Liver (tissue), 9 donors: ENCODE data around the gene ZNF546. TPM values are rescaled to one million over a fixed set of nuclear protein-coding genes. Genes with fewer than 3 reads are reported as not detected.
A peak's percentile ranks its signal among the peaks of the same experiment; 100 is the strongest.

Source experiments
- DNase-seq: peaks from one replicate; pipeline ENCODE4 v3.0.0-alpha.2; 2017; ENCODE audit warnings: low spot score
- H3K27ac ChIP-seq, 2 donors: one replicate each; pipeline ENCODE4 v1.7.0; 2013; ENCODE audit warnings: inconsistent platforms in 2 of 2, low read length in 2 of 2, control low read depth in 1 of 2, low read depth in 1 of 2, mild to moderate bottlenecking in 1 of 2
- H3K27me3 ChIP-seq, 4 donors: one replicate each; pipeline versions ENCODE4 v1.6.1 to v1.7.0; 2013; ENCODE audit warnings: low read length in 3 of 4, inconsistent platforms in 1 of 4, mild to moderate bottlenecking in 1 of 4, moderate library complexity in 1 of 4; ENCODE audit not compliant: control insufficient read depth in 4 of 4, insufficient read depth in 4 of 4
- H3K36me3 ChIP-seq, 4 donors: one replicate each; pipeline versions ENCODE4 v1.6.1 to v1.7.0; 2013; ENCODE audit warnings: low read length in 3 of 4, mild to moderate bottlenecking in 3 of 4, low read depth in 1 of 4, moderate library complexity in 1 of 4; ENCODE audit not compliant: control insufficient read depth in 4 of 4, insufficient read depth in 3 of 4
- H3K4me1 ChIP-seq, 4 donors: one replicate each; pipeline versions ENCODE4 v1.6.1 to v1.7.0; 2013; ENCODE audit warnings: low read length in 3 of 4, mild to moderate bottlenecking in 3 of 4, moderate library complexity in 1 of 4; ENCODE audit not compliant: control insufficient read depth in 4 of 4, insufficient read depth in 4 of 4
- H3K4me3 ChIP-seq, 3 donors: one replicate each; pipeline versions ENCODE4 v1.6.1 to v1.7.0; 2013; ENCODE audit warnings: low read length in 3 of 3, control low read depth in 1 of 3, low read depth in 1 of 3, mild to moderate bottlenecking in 1 of 3
- H3K9ac ChIP-seq, 2 donors: one replicate each; pipeline ENCODE4 v1.7.0; 2013; ENCODE audit warnings: low read length in 2 of 2, mild to moderate bottlenecking in 2 of 2, moderate library complexity in 2 of 2, control low read depth in 1 of 2, low read depth in 1 of 2
- H3K9me3 ChIP-seq, 4 donors: one replicate each; pipeline versions ENCODE4 v1.6.1 to v1.7.0; 2013; ENCODE audit warnings: low read length in 3 of 4; ENCODE audit not compliant: control insufficient read depth in 4 of 4
- EGR1 ChIP-seq, 2 donors: IDR thresholded peaks; 2 replicates each; pipeline ENCODE4 v1.6.1; 2016 to 2018; ENCODE audit warnings: antibody characterized with exemption in 2 of 2, low read depth in 2 of 2
- FOXA1 ChIP-seq: IDR thresholded peaks from 2 replicates; pipeline ENCODE4 v1.6.1; 2016; ENCODE audit warnings: antibody characterized with exemption
- FOXA2 ChIP-seq: IDR thresholded peaks from 2 replicates; pipeline ENCODE4 v1.6.1; 2016; ENCODE audit warnings: antibody characterized with exemption
- GABPA ChIP-seq, 2 donors: IDR thresholded peaks in 1 of 2; conservative IDR thresholded peaks in 1 of 2; 2 replicates each; pipeline ENCODE4 v1.6.1; 2016; ENCODE audit warnings: antibody characterized with exemption in 2 of 2, mild to moderate bottlenecking in 1 of 2, moderate library complexity in 1 of 2
- HNF4A ChIP-seq, 2 donors: conservative IDR thresholded peaks; 2 replicates each; pipeline ENCODE4 v1.6.1; 2016; ENCODE audit warnings: antibody characterized with exemption in 2 of 2, mild to moderate bottlenecking in 2 of 2
- HNF4G ChIP-seq: IDR thresholded peaks from 2 replicates; pipeline ENCODE4 v1.6.1; 2016; ENCODE audit warnings: antibody characterized with exemption
- JUND ChIP-seq, 2 donors: IDR thresholded peaks; 2 replicates each; pipeline ENCODE4 v1.6.1; 2016; ENCODE audit warnings: antibody characterized with exemption in 2 of 2
- NR2F2 ChIP-seq: IDR thresholded peaks from 2 replicates; pipeline ENCODE4 v1.6.1; 2016; ENCODE audit warnings: antibody characterized with exemption
- RAD21 ChIP-seq, 2 donors: IDR thresholded peaks; 2 replicates each; pipeline ENCODE4 v1.6.1; 2016; ENCODE audit warnings: antibody characterized with exemption in 2 of 2, mild to moderate bottlenecking in 2 of 2
- RXRA ChIP-seq, 2 donors: IDR thresholded peaks; 2 replicates each; pipeline ENCODE4 v1.6.1; 2017 to 2018; ENCODE audit warnings: antibody characterized with exemption in 2 of 2, mild to moderate bottlenecking in 1 of 2
- SP1 ChIP-seq: IDR thresholded peaks from 2 replicates; pipeline ENCODE4 v1.6.1; 2018; ENCODE audit warnings: antibody characterized with exemption, mild to moderate bottlenecking
- TAF1 ChIP-seq: conservative IDR thresholded peaks from 2 replicates; pipeline ENCODE4 v1.6.1; 2016; ENCODE audit warnings: antibody characterized with exemption, mild to moderate bottlenecking
- YY1 ChIP-seq: IDR thresholded peaks from 2 replicates; pipeline ENCODE4 v1.6.1; 2016; ENCODE audit warnings: antibody characterized with exemption, mild to moderate bottlenecking
- WGBS: extraction: QIAGEN DNeasy Blood & Tissue Kit; methylation state at CpG from one replicate; pipeline ENCODE4 v1.1.7; 2013; 5-methylcytosine and 5-hydroxymethylcytosine counted together
- polyA plus RNA-seq, 2 donors: library from polyadenylated mRNA; stranded (reverse) in 1 of 2; unstranded in 1 of 2; fragments of 200-250 nt in 1 of 2; fragments of >200 nt in 1 of 2; fragmentation: Nextera tagmentation in 1 of 2; extraction: Ambion mirVana in 1 of 2; gene quantifications; one replicate each; pipeline versions ENCODE4 v1.2.1 to v1.2.3, GENCODE V29; 2013 to 2015
- total RNA-seq, 2 donors: library from RNA; depleted of rRNA; stranded (reverse); fragments of >200 nt; gene quantifications; one replicate each; pipeline ENCODE4 v1.2.3, GENCODE V29; 2014
- TF ChIP-seq, protein P1 (sequence below): IDR thresholded peaks from 2 replicates; pipeline ENCODE4 v1.6.1; 2016; ENCODE audit warnings: antibody characterized with exemption
- TF ChIP-seq, protein P2 (sequence below): fragments of 150-350 bp; IDR thresholded peaks from 2 replicates; pipeline ENCODE4 v1.5.1; 2017; ENCODE audit warnings: improper control_type of control experiment, low read depth, low read length; ENCODE audit not compliant: missing input control
- TF ChIP-seq, protein P3 (sequence below): IDR thresholded peaks from 2 replicates; pipeline ENCODE4 v1.6.1; 2016; ENCODE audit warnings: antibody characterized with exemption, mild to moderate bottlenecking
- TF ChIP-seq, protein P4 (sequence below): IDR thresholded peaks from 2 replicates; pipeline ENCODE4 v1.6.1; 2016; ENCODE audit warnings: antibody characterized with exemption
- TF ChIP-seq, protein P5 (sequence below): IDR thresholded peaks from 2 replicates; pipeline ENCODE4 v1.6.1; 2016; ENCODE audit warnings: antibody characterized with exemption
- donor health status: healthy.
- donor health status: healthy.
- donor health status: healthy.
- donor health status: healthy.
- donor health status: healthy.

ZNF546 gene
- total and polyA plus RNA-seq, 4 donors, result 1.1 to 4.9 (median 2.2) TPM

DNA sequence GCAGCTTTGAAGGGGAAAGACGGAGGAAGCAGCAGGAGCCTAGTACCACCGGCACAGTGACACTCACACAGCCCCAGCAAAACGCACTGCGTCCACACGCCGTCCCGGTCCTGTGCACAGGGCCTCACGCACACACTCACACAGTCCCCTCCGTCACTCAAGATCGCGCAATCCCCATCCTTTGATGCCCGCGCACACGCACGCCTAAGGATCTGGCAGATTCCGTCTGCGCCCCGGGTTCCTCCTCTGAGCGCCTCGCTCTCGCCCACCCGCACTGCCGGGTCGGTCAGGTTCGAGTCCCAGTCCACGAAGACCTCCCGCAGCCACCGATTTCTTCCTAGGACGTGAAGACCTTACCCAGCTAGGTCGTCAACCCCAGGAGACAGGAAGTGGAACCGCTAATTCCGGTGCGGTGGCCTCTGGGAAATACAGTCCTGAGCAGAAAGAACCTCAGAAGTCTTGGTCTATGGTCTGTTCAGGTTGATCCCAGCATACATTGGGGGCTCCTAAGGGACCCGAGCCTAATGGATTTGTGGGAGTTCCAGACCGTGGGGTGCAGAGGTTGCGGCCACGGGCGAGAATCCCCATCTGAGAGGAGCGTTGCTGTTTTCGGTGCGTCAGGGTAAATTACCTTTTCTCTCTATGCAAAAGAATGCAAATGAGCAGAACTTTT is 59.1 kb downstream of the ZNF546 start, which contains the start of gene ZNF780B (continued):
- TF ChIP-seq RXRA (IDR thresholded peaks at IDR 0.05) (peak; percentile 85 to 89), JUND (IDR thresholded peaks at IDR 0.05) (no peak), FOXA2 (no peak), YY1 (peak; percentile 64), RAD21 (IDR thresholded peaks at IDR 0.05) (peak; percentile 6 to 10)

DNA sequence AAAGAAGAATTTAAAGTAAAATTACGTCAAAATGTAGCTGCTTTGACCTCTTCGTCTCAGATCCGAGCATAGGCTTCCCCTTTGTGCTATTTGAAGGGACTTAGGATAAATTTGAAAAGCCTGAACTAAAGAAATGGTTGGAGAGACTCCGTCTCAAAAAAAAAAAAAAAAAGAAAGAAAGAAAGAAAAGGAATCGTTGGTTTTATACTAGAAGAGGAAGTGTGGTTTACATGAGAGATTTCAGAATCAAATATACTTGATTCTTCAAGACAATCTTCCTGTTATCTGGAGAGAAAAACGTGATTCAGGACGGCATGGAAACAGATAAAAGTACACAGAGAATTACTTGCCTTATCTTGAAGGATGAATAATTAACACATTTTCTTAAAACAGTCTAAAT is 59.6 kb downstream of the ZNF546 start:
- Histone ChIP-seq H3K9me3 (peaks cover 3 to 19% (median 14%) of the 10 kb centered on the region in 4 donors), H3K36me3 (peaks cover 0 to 2% (median 0%) of the 10 kb centered on the region in 4 donors), H3K27ac (no peak overlapping the region), H3K27me3 (no peaks in the 10 kb centered on the region), H3K4me1 (peaks cover 0 to 16% (median 14%) of the 10 kb centered on the region in 4 donors), H3K9ac (peak overlapping the region; percentile 65 to 73), H3K4me3 (peak overlapping the region; percentile 81 to 99 (median 86))
- 4% methylated on average over 7 of the region's 7 CpGs for WGBS
- no peak for DNase-seq
- TF ChIP-seq, protein P1, sequence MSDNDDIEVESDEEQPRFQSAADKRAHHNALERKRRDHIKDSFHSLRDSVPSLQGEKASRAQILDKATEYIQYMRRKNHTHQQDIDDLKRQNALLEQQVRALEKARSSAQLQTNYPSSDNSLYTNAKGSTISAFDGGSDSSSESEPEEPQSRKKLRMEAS, result no peak
- TF ChIP-seq, protein P2, sequence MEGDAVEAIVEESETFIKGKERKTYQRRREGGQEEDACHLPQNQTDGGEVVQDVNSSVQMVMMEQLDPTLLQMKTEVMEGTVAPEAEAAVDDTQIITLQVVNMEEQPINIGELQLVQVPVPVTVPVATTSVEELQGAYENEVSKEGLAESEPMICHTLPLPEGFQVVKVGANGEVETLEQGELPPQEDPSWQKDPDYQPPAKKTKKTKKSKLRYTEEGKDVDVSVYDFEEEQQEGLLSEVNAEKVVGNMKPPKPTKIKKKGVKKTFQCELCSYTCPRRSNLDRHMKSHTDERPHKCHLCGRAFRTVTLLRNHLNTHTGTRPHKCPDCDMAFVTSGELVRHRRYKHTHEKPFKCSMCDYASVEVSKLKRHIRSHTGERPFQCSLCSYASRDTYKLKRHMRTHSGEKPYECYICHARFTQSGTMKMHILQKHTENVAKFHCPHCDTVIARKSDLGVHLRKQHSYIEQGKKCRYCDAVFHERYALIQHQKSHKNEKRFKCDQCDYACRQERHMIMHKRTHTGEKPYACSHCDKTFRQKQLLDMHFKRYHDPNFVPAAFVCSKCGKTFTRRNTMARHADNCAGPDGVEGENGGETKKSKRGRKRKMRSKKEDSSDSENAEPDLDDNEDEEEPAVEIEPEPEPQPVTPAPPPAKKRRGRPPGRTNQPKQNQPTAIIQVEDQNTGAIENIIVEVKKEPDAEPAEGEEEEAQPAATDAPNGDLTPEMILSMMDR, result no peak
- TF ChIP-seq FOXA2, result no peak
- TF ChIP-seq JUND (IDR thresholded peaks at IDR 0.05), result no peak
- no peak for TF ChIP-seq NR2F2
- TF ChIP-seq, protein P3, sequence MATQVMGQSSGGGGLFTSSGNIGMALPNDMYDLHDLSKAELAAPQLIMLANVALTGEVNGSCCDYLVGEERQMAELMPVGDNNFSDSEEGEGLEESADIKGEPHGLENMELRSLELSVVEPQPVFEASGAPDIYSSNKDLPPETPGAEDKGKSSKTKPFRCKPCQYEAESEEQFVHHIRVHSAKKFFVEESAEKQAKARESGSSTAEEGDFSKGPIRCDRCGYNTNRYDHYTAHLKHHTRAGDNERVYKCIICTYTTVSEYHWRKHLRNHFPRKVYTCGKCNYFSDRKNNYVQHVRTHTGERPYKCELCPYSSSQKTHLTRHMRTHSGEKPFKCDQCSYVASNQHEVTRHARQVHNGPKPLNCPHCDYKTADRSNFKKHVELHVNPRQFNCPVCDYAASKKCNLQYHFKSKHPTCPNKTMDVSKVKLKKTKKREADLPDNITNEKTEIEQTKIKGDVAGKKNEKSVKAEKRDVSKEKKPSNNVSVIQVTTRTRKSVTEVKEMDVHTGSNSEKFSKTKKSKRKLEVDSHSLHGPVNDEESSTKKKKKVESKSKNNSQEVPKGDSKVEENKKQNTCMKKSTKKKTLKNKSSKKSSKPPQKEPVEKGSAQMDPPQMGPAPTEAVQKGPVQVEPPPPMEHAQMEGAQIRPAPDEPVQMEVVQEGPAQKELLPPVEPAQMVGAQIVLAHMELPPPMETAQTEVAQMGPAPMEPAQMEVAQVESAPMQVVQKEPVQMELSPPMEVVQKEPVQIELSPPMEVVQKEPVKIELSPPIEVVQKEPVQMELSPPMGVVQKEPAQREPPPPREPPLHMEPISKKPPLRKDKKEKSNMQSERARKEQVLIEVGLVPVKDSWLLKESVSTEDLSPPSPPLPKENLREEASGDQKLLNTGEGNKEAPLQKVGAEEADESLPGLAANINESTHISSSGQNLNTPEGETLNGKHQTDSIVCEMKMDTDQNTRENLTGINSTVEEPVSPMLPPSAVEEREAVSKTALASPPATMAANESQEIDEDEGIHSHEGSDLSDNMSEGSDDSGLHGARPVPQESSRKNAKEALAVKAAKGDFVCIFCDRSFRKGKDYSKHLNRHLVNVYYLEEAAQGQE, result no peak
- no peak for TF ChIP-seq EGR1 (IDR thresholded peaks at IDR 0.05; ENCODE audit: low read depth in 2 of 2)
- TF ChIP-seq RXRA (IDR thresholded peaks at IDR 0.05), result no peak
- no peak for TF ChIP-seq GABPA (IDR thresholded peaks at IDR 0.05 in 1 of 2, conservative IDR thresholded peaks at IDR 0.05 in 1 of 2)
- TF ChIP-seq SP1, result no peak
- no peak for TF ChIP-seq HNF4G
- TF ChIP-seq HNF4A (conservative IDR thresholded peaks at IDR 0.05), result no peak
- TF ChIP-seq, protein P4, sequence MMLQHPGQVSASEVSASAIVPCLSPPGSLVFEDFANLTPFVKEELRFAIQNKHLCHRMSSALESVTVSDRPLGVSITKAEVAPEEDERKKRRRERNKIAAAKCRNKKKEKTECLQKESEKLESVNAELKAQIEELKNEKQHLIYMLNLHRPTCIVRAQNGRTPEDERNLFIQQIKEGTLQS, result no peak
- no peak for TF ChIP-seq YY1
- TF ChIP-seq, protein P5, sequence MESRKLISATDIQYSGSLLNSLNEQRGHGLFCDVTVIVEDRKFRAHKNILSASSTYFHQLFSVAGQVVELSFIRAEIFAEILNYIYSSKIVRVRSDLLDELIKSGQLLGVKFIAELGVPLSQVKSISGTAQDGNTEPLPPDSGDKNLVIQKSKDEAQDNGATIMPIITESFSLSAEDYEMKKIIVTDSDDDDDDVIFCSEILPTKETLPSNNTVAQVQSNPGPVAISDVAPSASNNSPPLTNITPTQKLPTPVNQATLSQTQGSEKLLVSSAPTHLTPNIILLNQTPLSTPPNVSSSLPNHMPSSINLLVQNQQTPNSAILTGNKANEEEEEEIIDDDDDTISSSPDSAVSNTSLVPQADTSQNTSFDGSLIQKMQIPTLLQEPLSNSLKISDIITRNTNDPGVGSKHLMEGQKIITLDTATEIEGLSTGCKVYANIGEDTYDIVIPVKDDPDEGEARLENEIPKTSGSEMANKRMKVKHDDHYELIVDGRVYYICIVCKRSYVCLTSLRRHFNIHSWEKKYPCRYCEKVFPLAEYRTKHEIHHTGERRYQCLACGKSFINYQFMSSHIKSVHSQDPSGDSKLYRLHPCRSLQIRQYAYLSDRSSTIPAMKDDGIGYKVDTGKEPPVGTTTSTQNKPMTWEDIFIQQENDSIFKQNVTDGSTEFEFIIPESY, result no peak
- no peak for TF ChIP-seq RAD21 (IDR thresholded peaks at IDR 0.05)
- TF ChIP-seq FOXA1, result no peak
- no peak for TF ChIP-seq TAF1
